ENCODE results near the gene FLT3LG.

Gene FLT3LG

GRCh38 chr19:49489601-49490167, 15.7 kb downstream of the FLT3LG start:
- no peak for DNase-seq

DNA sequence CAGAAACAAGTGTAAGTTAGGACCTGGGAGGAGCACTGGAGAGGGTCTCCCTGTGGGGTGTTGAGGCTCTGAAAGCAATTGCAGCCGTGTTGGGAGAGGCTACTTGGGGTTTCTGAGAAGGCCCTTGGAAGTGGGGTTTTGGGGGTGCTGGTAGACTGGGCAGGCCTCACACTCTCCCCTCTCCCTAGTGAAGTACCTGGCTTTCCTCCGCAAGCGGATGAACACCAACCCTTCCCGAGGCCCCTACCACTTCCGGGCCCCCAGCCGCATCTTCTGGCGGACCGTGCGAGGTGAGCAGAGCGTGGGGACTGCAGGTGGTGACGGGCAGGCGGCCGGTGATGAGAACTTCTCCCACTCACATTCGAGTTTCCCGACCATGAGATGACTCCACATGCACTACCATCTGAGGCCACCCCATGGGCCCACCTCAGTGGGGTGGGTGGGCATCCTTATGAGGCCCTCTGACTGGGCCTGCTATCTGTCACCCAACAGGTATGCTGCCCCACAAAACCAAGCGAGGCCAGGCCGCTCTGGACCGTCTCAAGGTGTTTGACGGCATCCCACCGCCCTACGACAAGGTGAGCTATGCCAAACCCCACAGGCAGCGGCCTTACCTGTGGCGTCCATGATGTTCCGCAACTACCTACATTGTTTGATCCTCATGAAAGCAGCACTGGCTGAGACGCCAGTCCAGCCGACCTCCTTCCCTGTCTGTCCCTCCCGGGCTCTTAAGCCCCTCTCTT, 16.4 kb downstream of the FLT3LG start:
- no peak for DNase-seq

DNA sequence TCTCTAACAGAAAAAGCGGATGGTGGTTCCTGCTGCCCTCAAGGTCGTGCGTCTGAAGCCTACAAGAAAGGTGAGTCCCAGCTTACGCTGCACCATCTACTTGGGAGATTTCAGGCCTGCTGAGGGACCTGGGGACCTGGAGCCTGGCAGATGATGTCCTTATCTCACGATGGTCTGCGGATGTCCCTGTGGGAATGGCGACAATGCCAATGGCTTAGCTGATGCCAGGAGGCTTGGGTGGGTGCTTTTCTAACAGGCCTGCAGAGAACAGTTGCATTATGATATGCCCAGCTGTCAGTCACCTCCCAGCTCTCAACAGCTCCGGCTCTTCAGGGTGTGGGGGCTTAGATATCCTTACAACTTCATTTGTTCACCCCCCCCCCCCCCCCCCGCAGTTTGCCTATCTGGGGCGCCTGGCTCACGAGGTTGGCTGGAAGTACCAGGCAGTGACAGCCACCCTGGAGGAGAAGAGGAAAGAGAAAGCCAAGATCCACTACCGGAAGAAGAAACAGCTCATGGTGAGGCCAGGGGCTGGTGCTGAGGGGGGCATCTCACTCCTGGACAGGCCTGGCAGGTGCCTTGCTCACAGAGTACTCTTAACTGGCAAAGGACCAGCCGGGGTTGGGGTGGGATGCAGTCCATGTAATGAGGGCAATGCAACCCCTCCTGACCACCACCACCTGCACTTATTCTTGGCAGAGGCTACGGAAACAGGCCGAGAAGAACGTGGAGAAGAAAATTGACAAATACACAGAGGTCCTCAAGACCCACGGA, 17.2 kb downstream of the FLT3LG start:
- no peak for DNase-seq

DNA sequence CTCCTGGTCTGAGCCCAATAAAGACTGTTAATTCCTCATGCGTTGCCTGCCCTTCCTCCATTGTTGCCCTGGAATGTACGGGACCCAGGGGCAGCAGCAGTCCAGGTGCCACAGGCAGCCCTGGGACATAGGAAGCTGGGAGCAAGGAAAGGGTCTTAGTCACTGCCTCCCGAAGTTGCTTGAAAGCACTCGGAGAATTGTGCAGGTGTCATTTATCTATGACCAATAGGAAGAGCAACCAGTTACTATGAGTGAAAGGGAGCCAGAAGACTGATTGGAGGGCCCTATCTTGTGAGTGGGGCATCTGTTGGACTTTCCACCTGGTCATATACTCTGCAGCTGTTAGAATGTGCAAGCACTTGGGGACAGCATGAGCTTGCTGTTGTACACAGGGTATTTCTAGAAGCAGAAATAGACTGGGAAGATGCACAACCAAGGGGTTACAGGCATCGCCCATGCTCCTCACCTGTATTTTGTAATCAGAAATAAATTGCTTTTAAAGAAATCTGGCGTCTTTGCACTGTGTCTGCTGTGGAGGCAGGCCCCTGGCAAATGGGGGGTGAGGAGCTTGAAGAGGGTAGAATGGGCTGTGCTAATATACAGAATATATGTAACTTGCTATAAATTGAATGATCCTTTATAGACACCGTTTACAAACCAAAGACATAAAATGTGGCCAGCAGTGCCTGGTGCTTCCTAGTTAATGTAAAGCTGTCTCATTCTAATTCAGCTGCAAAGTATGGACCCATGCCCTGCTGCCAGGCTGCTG, 18.0 kb downstream of the FLT3LG start:
- no peak for DNase-seq

- DNase-seq = no peak
These were observed 18.8 kb downstream of the FLT3LG start for GRCh38 chr19:49492573-49493405.

DNA sequence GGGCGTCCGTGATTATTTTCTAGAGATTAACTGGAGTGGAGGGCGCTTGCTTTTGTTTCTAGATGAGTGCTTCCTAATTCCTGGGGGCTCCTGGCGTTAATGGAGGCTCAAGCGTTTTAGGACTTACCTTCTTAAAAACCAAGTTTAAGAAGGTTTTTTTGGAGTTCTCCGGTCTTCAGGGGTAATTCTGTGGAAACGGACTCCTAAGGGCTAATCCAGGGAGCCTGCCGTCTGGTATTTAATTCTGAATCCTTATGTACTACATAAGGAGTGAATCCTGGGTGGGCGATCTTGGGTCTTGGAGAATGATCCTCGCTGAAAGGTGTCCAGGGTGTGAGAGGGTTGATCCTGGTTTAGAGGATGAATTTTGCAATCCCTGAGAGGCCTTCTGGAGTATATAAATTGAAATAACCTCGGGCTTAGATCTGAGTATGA, 22.6 kb downstream of the FLT3LG start:
- DNase-seq = no peak

GRCh38 chr19:49497047-49497788, 23.2 kb downstream of the FLT3LG start:
- DNase-seq = peak; percentile 72 to 73

GRCh38 chr19:49497789-49498103, 23.7 kb downstream of the FLT3LG start:
- no peak for DNase-seq

DNA sequence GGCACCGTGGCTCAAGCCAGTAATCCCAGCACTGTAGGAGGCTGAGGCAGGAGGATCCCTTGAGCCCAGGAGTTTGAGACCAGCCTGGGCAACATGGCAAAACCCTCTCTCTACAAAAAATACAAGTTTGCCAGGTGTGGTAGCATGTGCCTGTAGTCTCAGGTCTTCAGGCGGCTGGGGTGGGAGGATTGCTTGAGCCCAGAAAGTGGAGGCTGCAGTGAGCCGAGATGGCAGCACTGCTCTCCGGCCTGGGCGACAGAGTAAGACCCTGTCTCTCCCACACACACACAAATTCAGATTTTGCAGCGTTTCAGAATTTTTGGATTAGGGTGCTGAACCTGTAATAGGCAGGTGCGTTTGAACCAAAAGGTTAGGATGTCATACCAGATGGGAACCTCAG, 24.5 kb downstream of the FLT3LG start:
- DNase-seq = no peak

- DNase-seq = no peak
These were observed 25.1 kb downstream of the FLT3LG start for GRCh38 chr19:49499030-49499670.

DNA sequence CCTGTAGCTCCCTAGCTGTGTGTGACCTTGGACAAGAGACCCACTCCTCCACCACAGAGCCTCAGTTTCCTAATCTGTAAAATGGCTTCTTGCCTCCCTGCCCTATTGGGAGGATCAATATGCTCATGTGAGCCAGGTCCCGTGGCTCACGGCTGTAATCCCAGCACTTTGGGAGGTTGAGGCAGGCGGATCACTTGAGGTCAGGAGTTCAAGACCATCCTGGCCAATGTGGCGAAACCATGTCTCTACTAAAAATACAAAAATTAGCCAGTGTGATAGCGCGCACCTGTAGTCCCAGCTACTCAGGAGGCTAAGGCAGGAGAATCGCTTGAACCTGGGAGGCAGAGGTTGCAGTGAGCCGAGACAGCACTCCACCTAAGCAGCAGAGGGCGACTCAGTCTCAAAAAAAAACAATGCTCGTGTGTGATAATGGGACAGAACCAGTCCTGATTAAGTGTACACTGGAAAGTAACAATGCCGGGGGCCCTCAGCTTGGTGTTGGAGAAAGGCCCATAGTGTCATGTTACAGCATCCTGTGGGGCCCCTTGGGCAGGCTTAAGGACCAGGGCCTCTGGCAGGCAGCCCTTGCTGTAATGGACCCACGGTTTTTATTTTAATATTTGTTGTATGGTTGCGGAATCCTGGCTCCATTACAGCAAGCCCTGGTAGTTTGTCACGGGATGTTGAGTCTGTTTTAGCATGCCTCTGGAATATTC, 29.0 kb downstream of the FLT3LG start:
- DNase-seq = peak; percentile 43 to 59

DNA sequence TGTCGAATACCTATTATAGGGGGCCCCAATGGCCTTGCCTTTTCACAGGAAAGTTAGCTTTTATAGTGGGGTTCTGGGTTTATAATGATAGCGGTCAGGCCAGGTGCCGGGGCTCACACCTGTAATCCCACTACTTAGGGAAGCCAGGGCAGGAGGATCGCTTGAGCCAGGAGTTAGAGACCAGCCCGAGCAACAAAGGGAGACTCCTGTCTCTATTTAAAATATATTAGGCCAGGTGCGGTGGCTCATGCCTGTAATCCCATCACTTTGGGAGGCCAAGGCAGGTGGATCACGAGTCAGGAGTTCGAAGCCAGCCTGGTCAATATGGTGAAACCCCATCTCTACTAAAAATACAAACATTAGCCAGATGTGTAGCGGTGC, 29.6 kb downstream of the FLT3LG start:
- no peak for DNase-seq

- peak; percentile 71 to 79 for DNase-seq
These were observed 32.6 kb downstream of the FLT3LG start for GRCh38 chr19:49506575-49507105.

- no peak for DNase-seq
These were observed 33.9 kb downstream of the FLT3LG start for GRCh38 chr19:49507803-49508494.

GRCh38 chr19:49512970-49513745, 39.1 kb downstream of the FLT3LG start:
- DNase-seq = no peak

DNA sequence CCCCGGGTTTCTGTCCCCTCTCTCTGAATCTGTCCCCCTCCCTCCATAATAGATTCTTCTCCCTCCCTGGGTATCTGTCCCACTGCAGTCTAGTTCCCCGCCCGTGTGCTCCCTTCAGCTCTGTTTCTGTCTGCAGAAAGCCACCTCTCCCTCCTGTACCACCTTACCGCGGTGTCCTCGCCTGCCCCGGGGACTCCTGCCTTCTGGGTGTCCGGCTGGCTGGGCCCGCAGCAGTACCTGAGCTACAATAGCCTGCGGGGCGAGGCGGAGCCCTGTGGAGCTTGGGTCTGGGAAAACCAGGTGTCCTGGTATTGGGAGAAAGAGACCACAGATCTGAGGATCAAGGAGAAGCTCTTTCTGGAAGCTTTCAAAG, 39.7 kb downstream of the FLT3LG start:
- no peak for DNase-seq

DNA sequence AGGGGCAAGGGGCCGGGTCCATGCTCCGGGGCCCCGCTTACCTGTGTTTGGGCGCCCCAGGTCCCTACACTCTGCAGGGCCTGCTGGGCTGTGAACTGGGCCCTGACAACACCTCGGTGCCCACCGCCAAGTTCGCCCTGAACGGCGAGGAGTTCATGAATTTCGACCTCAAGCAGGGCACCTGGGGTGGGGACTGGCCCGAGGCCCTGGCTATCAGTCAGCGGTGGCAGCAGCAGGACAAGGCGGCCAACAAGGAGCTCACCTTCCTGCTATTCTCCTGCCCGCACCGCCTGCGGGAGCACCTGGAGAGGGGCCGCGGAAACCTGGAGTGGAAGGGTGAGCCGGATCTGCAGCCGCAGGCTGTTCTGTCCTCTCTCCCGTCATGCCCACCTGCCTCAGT, 40.1 kb downstream of the FLT3LG start:
- no peak for DNase-seq

GRCh38 chr19:49515767-49516166, 41.8 kb downstream of the FLT3LG start:
- DNase-seq = no peak

- no peak for DNase-seq
These were observed 44.0 kb downstream of the FLT3LG start for GRCh38 chr19:49518033-49518432.
